Activated CD8-positive, alpha-beta memory T cell treated with anti-CD3 and anti-CD28 coated beads for 48 hours (primary cell): Measurements from ENCODE around the gene TBK1.
"Not testable (repeated sequence)": the region's sequence is repeated elsewhere in the genome, so short reads cannot be mapped to it uniquely, and the experiment has no call there.

Source experiments
- DNase-seq, 3 experiments: peaks; one replicate each; pipeline ENCODE4 v3.0.0-alpha.2; 2020; ENCODE audit warnings: low read depth in 2 of 3, low spot score in 2 of 3

The TBK1 gene

GRCh38 chr12:64538121-64538520 lies 86.2 kb downstream of the TBK1 start:
- no peak for DNase-seq

- not testable (repeated sequence) for DNase-seq
Measured at GRCh38 chr12:64542409-64543047, 90.6 kb downstream of the TBK1 start.

- DNase-seq = no peak
Measured at GRCh38 chr12:64544371-64545080, 92.6 kb downstream of the TBK1 start.

- DNase-seq = no peak
Measured at GRCh38 chr12:64545081-64545382, 93.1 kb downstream of the TBK1 start.

GRCh38 chr12:64549108-64549507 lies 97.2 kb downstream of the TBK1 start:
- no peak for DNase-seq

GRCh38 chr12:64550755-64551154 lies 98.8 kb downstream of the TBK1 start:
- DNase-seq = no peak

GRCh38 chr12:64551676-64552075 lies 99.8 kb downstream of the TBK1 start:
- DNase-seq = no peak
